Subcutaneous abdominal adipose tissue (tissue), 5 donors: ENCODE measurements around the gene TRIAP1.
"Not testable (repeated sequence)": the region's sequence is repeated elsewhere in the genome, so short reads cannot be mapped to it uniquely, and the experiment has no call there.

Source experiments
- H3K27ac ChIP-seq: one replicate; pipeline ENCODE4 v1.7.0; 2013; ENCODE audit warnings: low read depth, mild to moderate bottlenecking, inconsistent platforms, low read length, moderate library complexity
- H3K27me3 ChIP-seq, 5 donors: one replicate each; pipeline ENCODE4 v1.7.0; 2013; ENCODE audit warnings: low read length in 5 of 5, inconsistent platforms in 1 of 5; ENCODE audit not compliant: control insufficient read depth in 5 of 5, insufficient read depth in 4 of 5
- H3K36me3 ChIP-seq, 5 donors: one replicate each; pipeline ENCODE4 v1.7.0; 2013; ENCODE audit warnings: low read length in 5 of 5; ENCODE audit not compliant: control insufficient read depth in 5 of 5, insufficient read depth in 5 of 5
- H3K4me1 ChIP-seq, 5 donors: one replicate each; pipeline ENCODE4 v1.7.0; 2013; ENCODE audit warnings: low read length in 5 of 5, mild to moderate bottlenecking in 3 of 5, moderate library complexity in 1 of 5; ENCODE audit not compliant: control insufficient read depth in 5 of 5, insufficient read depth in 5 of 5
- H3K4me3 ChIP-seq, 5 donors: one replicate each; pipeline ENCODE4 v1.7.0; 2013; ENCODE audit warnings: low read length in 5 of 5, low read depth in 1 of 5
- H3K9ac ChIP-seq, 5 donors: one replicate each; pipeline ENCODE4 v1.7.0; 2013; ENCODE audit warnings: low read length in 5 of 5, mild to moderate bottlenecking in 4 of 5, moderate library complexity in 3 of 5
- H3K9me3 ChIP-seq, 5 donors: one replicate each; pipeline ENCODE4 v1.7.0; 2013; ENCODE audit warnings: low read length in 5 of 5; ENCODE audit not compliant: control insufficient read depth in 5 of 5
- donor health status: healthy.
- donor health status: healthy.
- donor health status: healthy.
- donor health status: healthy.
- donor health status: healthy.

Gene TRIAP1

GRCh38 chr12:120453977-120454376 lies 7.8 kb upstream of the TRIAP1 start:
- Histone ChIP-seq H3K4me3 (no peak overlapping the region), H3K36me3 (peaks cover 9 to 46% (median 32%) of the 10 kb centered on the region in 5 donors), H3K9me3 (no peaks in the 10 kb centered on the region), H3K9ac (no peak overlapping the region), H3K27ac (no peak overlapping the region), H3K27me3 (no peaks in the 10 kb centered on the region), H3K4me1 (no peaks in the 10 kb centered on the region)

- no peak overlapping the region for H3K4me3 ChIP-seq
- H3K27me3 ChIP-seq = no peaks in the 10 kb centered on the region
- no peak overlapping the region for H3K27ac ChIP-seq
- H3K9ac ChIP-seq = no peak overlapping the region
- H3K4me1 ChIP-seq = no peaks in the 10 kb centered on the region
- H3K9me3 ChIP-seq = no peaks in the 10 kb centered on the region
- H3K36me3 ChIP-seq = peaks cover 5 to 38% (median 26%) of the 10 kb centered on the region in 5 donors
Observed at GRCh38 chr12:120453060-120453750, 7.0 kb upstream of the TRIAP1 start.

GRCh38 chr12:120452524-120452923 lies 6.3 kb upstream of the TRIAP1 start:
- H3K36me3 ChIP-seq = peaks cover 5 to 34% (median 24%) of the 10 kb centered on the region in 5 donors
- H3K9ac ChIP-seq, H3K27ac ChIP-seq, H3K9me3 ChIP-seq, H3K27me3 ChIP-seq, H3K4me1 ChIP-seq, H3K4me3 ChIP-seq: not testable (repeated sequence)

GRCh38 chr12:120447992-120448391 lies 1.8 kb upstream of the TRIAP1 start:
- H3K4me3 ChIP-seq = no peak overlapping the region
- peaks cover 7 to 27% (median 23%) of the 10 kb centered on the region in 5 donors for H3K4me1 ChIP-seq
- H3K27ac ChIP-seq = no peak overlapping the region
- peaks cover 11 to 25% (median 15%) of the 10 kb centered on the region in 5 donors for H3K36me3 ChIP-seq
- H3K9ac ChIP-seq = no peak overlapping the region
- H3K27me3 ChIP-seq = no peaks in the 10 kb centered on the region
- H3K9me3 ChIP-seq = no peaks in the 10 kb centered on the region

- Histone ChIP-seq H3K4me1 (peaks cover 7 to 27% (median 23%) of the 10 kb centered on the region in 5 donors), H3K27ac (peak overlapping the region; percentile 84), H3K9ac (peak overlapping the region; percentile 93 to 99 (median 99)), H3K36me3 (peaks cover 11 to 26% (median 21%) of the 10 kb centered on the region in 5 donors), H3K4me3 (peak overlapping the region; percentile 91 to 100 (median 99))
- H3K27me3 ChIP-seq, H3K9me3 ChIP-seq: not testable (repeated sequence)
Observed at GRCh38 chr12:120446844-120447178, 627 bp upstream of the TRIAP1 start.

- Histone ChIP-seq H3K4me3 (no peak overlapping the region), H3K36me3 (peaks cover 15 to 40% (median 30%) of the 10 kb centered on the region in 5 donors), H3K9me3 (no peaks in the 10 kb centered on the region), H3K27ac (no peak overlapping the region), H3K9ac (peak overlapping the region in 1 of 5 donors; percentile 99), H3K27me3 (no peaks in the 10 kb centered on the region), H3K4me1 (peaks cover 7 to 30% (median 25%) of the 10 kb centered on the region in 5 donors)
Observed at GRCh38 chr12:120444676-120445075, 1.5 kb downstream of the TRIAP1 start.

- Histone ChIP-seq H3K9ac (peak overlapping the region in 1 of 5 donors; percentile 1), H3K4me1 (peaks cover 2 to 23% (median 20%) of the 10 kb centered on the region in 5 donors), H3K4me3 (no peak overlapping the region), H3K36me3 (peaks cover 15 to 40% (median 30%) of the 10 kb centered on the region in 5 donors), H3K27ac (no peak overlapping the region), H3K9me3 (no peaks in the 10 kb centered on the region), H3K27me3 (no peaks in the 10 kb centered on the region)
Observed at GRCh38 chr12:120439646-120440247, 6.4 kb downstream of the TRIAP1 start.

- H3K4me1 ChIP-seq = peaks cover 2 to 23% (median 20%) of the 10 kb centered on the region in 5 donors
- peak overlapping the region; percentile 80 for H3K27ac ChIP-seq
- H3K9ac ChIP-seq = peak overlapping the region; percentile 1 to 90 (median 81)
- H3K27me3 ChIP-seq = no peaks in the 10 kb centered on the region
- no peaks in the 10 kb centered on the region for H3K9me3 ChIP-seq
- H3K36me3 ChIP-seq = peaks cover 4 to 30% (median 22%) of the 10 kb centered on the region in 5 donors
- H3K4me3 ChIP-seq = peak overlapping the region; percentile 71 to 96 (median 85)
Observed at GRCh38 chr12:120438495-120439198, 7.5 kb downstream of the TRIAP1 start.

- peaks cover 2 to 23% (median 20%) of the 10 kb centered on the region in 5 donors for H3K4me1 ChIP-seq
- H3K9me3 ChIP-seq = no peaks in the 10 kb centered on the region
- H3K9ac ChIP-seq = peak within 1 kb of the TSS; percentile 81 to 90 (median 84)
- H3K4me3 ChIP-seq = peak within 1 kb of the TSS; percentile 71 to 96 (median 85)
- peak within 1 kb of the TSS; percentile 80 for H3K27ac ChIP-seq
- peaks cover 3 to 23% (median 15%) of the 10 kb centered on the region in 5 donors for H3K36me3 ChIP-seq
- peaks cover 0 to 3% (median 0%) of the 10 kb centered on the region in 5 donors for H3K27me3 ChIP-seq
Observed at GRCh38 chr12:120437735-120438494, 8.3 kb downstream of the TRIAP1 start, which contains the start of gene COX6A1. COX6A1 (plus strand) TSS chr12:120438113; CDS start chr12:120438127, 14 bp downstream.
